Neural cell (in vitro differentiated cells): Measurements from ENCODE around the gene FOSL2.

ENCODE experiments used
- EP300 ChIP-seq: fragments of 450-650 bp; conservative IDR thresholded peaks from 2 replicates; pipeline ENCODE4 v1.6.1; 2014; ENCODE audit warnings: antibody characterized with exemption, mild to moderate bottlenecking, moderate library complexity; ENCODE audit not compliant: poor library complexity, severe bottlenecking
- EZH2 ChIP-seq: fragments of 200-600, 300-800 bp; shearing (Covaris generic), sonication (generic); IDR thresholded peaks from 2 replicates; pipeline ENCODE4 v1.6.1; 2014; ENCODE audit warnings: antibody characterized with exemption, low read length, borderline replicate concordance, mild to moderate bottlenecking; ENCODE audit not compliant: insufficient read depth, poor library complexity, severe bottlenecking
- POLR2AphosphoS5 ChIP-seq: IDR thresholded peaks from 2 replicates; pipeline ENCODE4 v1.6.1; 2012
- TAF1 ChIP-seq: IDR thresholded peaks from 2 replicates; pipeline ENCODE4 v1.6.1; 2012; ENCODE audit warnings: low read depth
- TF ChIP-seq, protein P1 (sequence below): fragments of 450-650 bp; IDR thresholded peaks from 2 replicates; pipeline ENCODE4 v1.5.1; 2014; ENCODE audit warnings: antibody characterized with exemption, mild to moderate bottlenecking, moderate library complexity; ENCODE audit not compliant: poor library complexity, severe bottlenecking

DNA sequence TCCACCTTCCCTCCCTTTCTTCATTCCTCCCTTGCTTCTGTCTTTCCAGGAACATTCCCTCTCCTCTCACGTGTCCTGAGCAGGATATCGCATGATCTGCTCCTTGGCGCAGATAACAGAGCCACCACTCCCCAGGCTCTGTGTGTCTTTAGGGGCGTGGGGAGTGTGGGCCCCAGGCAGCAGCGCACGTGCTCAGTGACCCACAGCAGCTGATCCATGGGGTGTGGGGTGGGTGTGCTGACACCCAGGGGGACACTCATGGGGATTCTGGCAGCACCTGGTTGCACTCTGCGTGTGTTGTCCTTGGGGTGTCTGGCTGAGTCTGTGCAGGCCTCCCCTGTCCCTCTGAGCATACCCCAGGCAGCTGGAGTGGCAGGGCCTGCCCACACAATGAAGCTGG is 9.9 kb upstream of the FOSL2 start:
- TF ChIP-seq POLR2AphosphoS5 (no peak), EP300 (no peak), EZH2 (no peak), TAF1 (no peak)
- TF ChIP-seq, protein P1, sequence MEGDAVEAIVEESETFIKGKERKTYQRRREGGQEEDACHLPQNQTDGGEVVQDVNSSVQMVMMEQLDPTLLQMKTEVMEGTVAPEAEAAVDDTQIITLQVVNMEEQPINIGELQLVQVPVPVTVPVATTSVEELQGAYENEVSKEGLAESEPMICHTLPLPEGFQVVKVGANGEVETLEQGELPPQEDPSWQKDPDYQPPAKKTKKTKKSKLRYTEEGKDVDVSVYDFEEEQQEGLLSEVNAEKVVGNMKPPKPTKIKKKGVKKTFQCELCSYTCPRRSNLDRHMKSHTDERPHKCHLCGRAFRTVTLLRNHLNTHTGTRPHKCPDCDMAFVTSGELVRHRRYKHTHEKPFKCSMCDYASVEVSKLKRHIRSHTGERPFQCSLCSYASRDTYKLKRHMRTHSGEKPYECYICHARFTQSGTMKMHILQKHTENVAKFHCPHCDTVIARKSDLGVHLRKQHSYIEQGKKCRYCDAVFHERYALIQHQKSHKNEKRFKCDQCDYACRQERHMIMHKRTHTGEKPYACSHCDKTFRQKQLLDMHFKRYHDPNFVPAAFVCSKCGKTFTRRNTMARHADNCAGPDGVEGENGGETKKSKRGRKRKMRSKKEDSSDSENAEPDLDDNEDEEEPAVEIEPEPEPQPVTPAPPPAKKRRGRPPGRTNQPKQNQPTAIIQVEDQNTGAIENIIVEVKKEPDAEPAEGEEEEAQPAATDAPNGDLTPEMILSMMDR = no peak
